ENCODE data around the gene MAPK8IP2.

Gene MAPK8IP2

DNA sequence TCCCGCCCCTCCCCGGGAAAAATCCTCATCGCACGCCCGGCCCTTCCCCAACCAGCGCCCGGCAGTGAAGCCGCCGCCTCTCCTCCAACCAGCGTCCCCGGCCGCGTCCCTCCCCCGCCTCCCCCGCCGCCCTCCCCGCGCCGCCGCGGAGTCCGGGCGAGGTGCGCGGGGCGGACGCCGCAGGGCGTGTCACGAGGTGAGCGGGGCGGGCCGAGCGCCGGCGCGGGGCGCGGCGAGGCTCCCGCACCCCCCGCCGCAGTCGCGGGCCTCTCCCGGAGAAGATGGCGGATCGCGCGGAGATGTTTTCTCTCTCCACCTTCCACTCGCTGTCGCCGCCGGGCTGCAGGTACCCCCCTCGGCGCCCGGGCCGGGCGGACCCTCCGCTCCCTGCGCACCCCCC, at the start of gene MAPK8IP2:
Gene MAPK8IP2 (plus strand): TSS at position 256 of the 400 bp plus-strand sequence. CDS start 26 bp downstream, at position 282.
- TF ChIP-seq, protein P1, sequence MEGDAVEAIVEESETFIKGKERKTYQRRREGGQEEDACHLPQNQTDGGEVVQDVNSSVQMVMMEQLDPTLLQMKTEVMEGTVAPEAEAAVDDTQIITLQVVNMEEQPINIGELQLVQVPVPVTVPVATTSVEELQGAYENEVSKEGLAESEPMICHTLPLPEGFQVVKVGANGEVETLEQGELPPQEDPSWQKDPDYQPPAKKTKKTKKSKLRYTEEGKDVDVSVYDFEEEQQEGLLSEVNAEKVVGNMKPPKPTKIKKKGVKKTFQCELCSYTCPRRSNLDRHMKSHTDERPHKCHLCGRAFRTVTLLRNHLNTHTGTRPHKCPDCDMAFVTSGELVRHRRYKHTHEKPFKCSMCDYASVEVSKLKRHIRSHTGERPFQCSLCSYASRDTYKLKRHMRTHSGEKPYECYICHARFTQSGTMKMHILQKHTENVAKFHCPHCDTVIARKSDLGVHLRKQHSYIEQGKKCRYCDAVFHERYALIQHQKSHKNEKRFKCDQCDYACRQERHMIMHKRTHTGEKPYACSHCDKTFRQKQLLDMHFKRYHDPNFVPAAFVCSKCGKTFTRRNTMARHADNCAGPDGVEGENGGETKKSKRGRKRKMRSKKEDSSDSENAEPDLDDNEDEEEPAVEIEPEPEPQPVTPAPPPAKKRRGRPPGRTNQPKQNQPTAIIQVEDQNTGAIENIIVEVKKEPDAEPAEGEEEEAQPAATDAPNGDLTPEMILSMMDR (IDR thresholded peaks at IDR 0.05; ENCODE audit: low read depth, low read length, missing control alignments): no peak

DNA sequence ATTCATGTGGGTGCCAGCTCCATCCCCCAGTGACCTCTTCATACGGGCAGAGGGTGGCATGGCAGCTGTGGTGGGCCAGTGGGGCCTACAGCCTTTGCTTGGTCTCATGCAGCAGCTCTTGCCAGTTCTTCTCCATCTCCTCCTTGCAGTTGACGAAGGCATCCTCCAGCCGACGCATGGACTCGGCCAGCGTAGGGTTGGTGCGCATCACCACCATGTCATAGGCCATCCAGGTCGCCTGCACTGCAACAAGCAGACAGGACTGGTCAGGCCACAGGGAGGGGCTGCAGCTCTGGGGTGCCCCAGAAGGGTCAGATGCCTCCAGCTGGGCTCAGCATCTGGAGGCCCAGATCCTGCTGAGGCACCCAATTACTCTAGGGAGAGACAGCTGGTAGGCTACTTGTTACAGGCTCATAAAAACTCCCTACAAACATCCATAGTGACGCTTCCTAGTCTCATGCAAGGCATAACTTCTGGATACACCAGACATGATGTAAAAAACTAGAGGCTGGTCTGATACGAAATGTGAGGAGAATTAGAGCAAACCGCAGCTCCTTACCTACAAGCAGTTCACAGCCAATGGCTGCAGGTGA, 49.3 kb upstream of the MAPK8IP2 start:
- no peak overlapping the region for H3K4me3 ChIP-seq (ENCODE audit: low read depth, low read length)
- DNase-seq (ENCODE audit: low read depth): no peak
- in situ Hi-C loops (cut with HindIII; ENCODE audit: low sequenced_read_pairs): no loop called here
- TF ChIP-seq, protein P1 (IDR thresholded peaks at IDR 0.05; ENCODE audit: low read depth, low read length, missing control alignments): no peak

More for the DNA sequence above, at the start of gene MAPK8IP2:
- in situ Hi-C loops (cut with HindIII; ENCODE audit: low sequenced_read_pairs): no loop called here
- peak within 1 kb of the TSS; percentile 24 for H3K4me3 ChIP-seq (ENCODE audit: low read depth, low read length)
- no peak for DNase-seq (ENCODE audit: low read depth)

DNA sequence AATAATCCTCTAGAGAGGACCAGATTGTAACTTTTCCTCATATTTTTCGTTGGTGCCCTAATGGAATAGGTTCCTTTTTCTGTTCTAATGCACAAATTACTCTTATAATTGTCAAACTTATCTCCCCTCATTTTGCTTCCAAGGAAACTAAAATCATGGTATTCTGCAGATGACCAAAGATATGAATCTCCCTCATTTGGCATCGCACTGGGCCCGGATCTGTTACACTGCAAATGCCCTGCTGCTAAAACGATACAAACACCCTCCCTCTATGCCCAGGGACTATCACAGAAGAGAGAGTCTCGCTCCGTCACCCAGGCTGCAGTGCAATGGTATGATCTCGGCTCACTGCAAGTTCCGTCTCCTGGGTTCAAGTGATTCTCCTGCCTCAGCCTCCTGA, 47.3 kb upstream of the MAPK8IP2 start:
- DNase-seq (ENCODE audit: low read depth): no peak
- in situ Hi-C loops (cut with HindIII; ENCODE audit: low sequenced_read_pairs): no loop called here
- no peak overlapping the region for H3K4me3 ChIP-seq (ENCODE audit: low read depth, low read length)
- TF ChIP-seq, protein P1 (IDR thresholded peaks at IDR 0.05; ENCODE audit: low read depth, low read length, missing control alignments): no peak

DNA sequence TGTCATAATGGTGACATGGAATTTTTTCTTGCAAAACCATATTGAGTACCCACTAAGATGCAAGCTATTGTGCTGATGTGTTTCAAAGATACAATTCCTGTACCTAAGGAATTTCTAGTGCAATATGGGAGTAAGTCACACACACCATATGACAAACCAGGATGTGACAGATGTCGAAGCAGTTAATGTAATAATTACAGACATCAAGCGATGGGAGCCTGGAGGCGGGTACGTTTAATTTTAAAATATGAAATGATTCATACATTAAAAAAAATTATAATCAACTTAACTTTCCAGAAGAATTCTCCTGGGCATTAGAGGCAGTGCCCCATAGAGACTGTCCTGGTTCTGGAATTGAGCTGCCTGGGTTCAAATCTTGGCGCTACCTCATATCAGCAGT, 43.9 kb upstream of the MAPK8IP2 start:
- no peak overlapping the region for H3K4me3 ChIP-seq (ENCODE audit: low read depth, low read length)
- in situ Hi-C loops (cut with HindIII; ENCODE audit: low sequenced_read_pairs): no loop called here
- TF ChIP-seq, protein P1 (IDR thresholded peaks at IDR 0.05; ENCODE audit: low read depth, low read length, missing control alignments): no peak
- no peak for DNase-seq (ENCODE audit: low read depth)

DNA sequence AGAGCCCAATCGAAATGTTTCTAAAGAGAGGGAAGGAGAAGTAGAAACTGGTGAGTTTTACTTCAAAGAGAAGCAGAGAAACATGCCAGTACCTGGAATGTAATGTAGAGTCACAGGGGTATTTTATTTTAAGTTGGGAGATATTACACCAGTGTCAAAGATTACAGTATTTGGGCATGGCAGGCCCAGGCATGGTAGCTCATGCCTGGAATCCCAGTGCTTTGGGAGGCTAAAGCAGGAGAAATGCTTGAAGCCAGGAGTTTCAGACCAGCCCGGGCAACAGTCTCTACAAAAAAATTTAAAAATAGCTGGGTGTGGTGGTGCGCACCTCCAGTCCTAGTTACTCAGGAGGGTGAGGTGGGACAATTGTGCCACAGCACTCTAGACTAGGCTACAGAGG, 40.6 kb upstream of the MAPK8IP2 start:
- no peak for DNase-seq (ENCODE audit: low read depth)
- in situ Hi-C loops (cut with HindIII; ENCODE audit: low sequenced_read_pairs): no loop called here
- TF ChIP-seq, protein P1 (IDR thresholded peaks at IDR 0.05; ENCODE audit: low read depth, low read length, missing control alignments): no peak
- no peak overlapping the region for H3K4me3 ChIP-seq (ENCODE audit: low read depth, low read length)

DNA sequence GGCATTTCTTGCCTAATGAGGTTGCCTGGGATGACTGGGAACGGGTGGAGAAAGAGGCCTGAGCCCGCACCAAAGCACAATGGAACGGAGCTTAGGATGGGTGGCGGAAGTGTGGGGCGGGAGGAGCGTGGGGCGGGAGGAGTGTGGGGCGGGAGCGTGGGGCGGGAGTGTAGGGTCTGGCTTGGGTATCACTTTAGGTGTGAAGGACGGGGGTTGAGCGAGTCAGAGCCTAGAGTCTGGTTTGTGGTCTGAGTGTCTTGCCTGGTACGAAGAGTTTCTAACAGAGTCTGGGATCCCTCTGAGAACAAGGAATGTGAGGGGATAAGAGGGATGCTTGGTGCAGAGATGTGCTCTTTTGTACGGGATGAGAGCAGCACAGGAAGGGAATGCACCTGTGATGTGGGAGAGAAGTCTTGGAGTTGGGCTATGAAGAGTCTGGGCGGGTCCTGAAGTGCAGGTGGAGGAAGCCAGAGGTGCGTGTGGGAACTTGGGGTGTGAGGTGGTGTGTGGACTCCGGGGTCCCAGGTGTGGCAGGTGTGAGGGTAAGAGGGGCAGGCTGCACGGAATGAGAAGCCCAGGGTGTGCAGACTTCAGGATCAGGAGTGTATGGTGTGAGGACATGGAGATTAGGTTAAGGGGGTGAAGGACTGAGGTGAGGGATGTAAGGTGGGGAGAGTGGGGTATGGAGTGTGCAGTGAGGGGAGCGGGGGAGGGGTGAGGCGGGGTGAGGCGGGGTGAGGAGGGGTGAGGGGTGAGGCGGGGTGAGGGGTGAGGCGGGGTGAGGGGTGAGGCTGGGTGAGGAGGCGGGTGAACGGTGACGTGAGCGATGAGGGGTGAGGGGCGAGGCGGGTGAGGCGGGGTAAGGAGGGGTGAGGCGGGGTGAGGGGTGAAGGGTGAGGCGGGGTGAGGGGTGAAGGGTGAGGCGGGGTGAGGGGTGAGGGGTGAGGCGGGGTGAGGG, 38.9 kb upstream of the MAPK8IP2 start:
- in situ Hi-C loops (cut with HindIII; ENCODE audit: low sequenced_read_pairs): no loop called here
- no peak overlapping the region for H3K4me3 ChIP-seq (ENCODE audit: low read depth, low read length)
- no peak for DNase-seq (ENCODE audit: low read depth)
- TF ChIP-seq, protein P1 (IDR thresholded peaks at IDR 0.05; ENCODE audit: low read depth, low read length, missing control alignments): no peak
